Ishikawa (cell line): ENCODE data around the gene KPTN.

Experiments used
- CEBPB ChIP-seq: IDR thresholded peaks from 2 replicates; pipeline ENCODE4 v1.6.1; 2012
- CREB1 ChIP-seq: IDR thresholded peaks from 2 replicates; pipeline ENCODE4 v1.6.1; 2012; ENCODE audit warnings: low read depth
- EGR1 ChIP-seq: IDR thresholded peaks from 2 replicates; pipeline ENCODE4 v1.6.1; 2012
- EP300 ChIP-seq: IDR thresholded peaks from 2 replicates; pipeline ENCODE4 v1.6.1; 2012; ENCODE audit warnings: borderline replicate concordance
- FOXM1 ChIP-seq: IDR thresholded peaks from 2 replicates; pipeline ENCODE4 v1.6.1; 2012; ENCODE audit warnings: low read depth, borderline replicate concordance
- NFIC ChIP-seq: IDR thresholded peaks from 2 replicates; pipeline ENCODE4 v1.6.1; 2012
- RAD21 ChIP-seq: IDR thresholded peaks from 2 replicates; pipeline ENCODE4 v1.6.1; 2012; ENCODE audit warnings: low read depth
- TAF1 ChIP-seq: IDR thresholded peaks from 2 replicates; pipeline ENCODE4 v1.6.1; 2012; ENCODE audit warnings: low read depth, mild to moderate bottlenecking
- TCF12 ChIP-seq: IDR thresholded peaks from 2 replicates; pipeline ENCODE4 v1.6.1; 2012; ENCODE audit warnings: low read depth
- TEAD4 ChIP-seq: IDR thresholded peaks from 2 replicates; pipeline ENCODE4 v1.6.1; 2012
- YY1 ChIP-seq: IDR thresholded peaks from 2 replicates; pipeline ENCODE4 v1.6.1; 2012; ENCODE audit warnings: low read depth
- ZBTB7A ChIP-seq: IDR thresholded peaks from 2 replicates; pipeline ENCODE4 v1.6.1; 2012; ENCODE audit warnings: low read depth
- TF ChIP-seq, protein P1 (sequence below): IDR thresholded peaks from 2 replicates; pipeline ENCODE4 v1.6.1; 2012
- TF ChIP-seq, protein P2 (sequence below): IDR thresholded peaks from 2 replicates; pipeline ENCODE4 v1.6.1; 2012; ENCODE audit warnings: low read depth, mild to moderate bottlenecking
- TF ChIP-seq, protein P3 (sequence below): IDR thresholded peaks from 2 replicates; pipeline ENCODE4 v1.6.1; 2012

KPTN gene

DNA sequence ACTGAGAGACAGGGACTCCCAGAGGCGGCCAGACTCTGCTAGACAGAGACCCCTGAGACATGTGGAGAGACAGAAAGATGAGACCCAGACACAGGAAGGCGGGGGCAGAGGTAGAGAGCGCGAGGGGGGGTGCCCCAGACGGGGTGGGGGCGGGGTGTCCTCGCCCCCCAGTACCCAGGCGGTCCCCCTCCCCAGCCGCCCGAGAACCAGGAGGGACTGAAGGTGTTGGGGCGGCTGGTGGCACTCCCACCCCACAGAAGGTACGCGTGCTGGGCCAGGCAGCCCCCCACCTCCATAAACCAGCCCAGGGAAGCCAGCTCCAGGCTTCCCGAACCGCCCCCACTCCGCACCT, 12.7 kb downstream of the KPTN start:
- no peak for TF ChIP-seq TAF1
- TF ChIP-seq, protein P1, sequence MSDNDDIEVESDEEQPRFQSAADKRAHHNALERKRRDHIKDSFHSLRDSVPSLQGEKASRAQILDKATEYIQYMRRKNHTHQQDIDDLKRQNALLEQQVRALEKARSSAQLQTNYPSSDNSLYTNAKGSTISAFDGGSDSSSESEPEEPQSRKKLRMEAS: no peak
- TF ChIP-seq, protein P2, sequence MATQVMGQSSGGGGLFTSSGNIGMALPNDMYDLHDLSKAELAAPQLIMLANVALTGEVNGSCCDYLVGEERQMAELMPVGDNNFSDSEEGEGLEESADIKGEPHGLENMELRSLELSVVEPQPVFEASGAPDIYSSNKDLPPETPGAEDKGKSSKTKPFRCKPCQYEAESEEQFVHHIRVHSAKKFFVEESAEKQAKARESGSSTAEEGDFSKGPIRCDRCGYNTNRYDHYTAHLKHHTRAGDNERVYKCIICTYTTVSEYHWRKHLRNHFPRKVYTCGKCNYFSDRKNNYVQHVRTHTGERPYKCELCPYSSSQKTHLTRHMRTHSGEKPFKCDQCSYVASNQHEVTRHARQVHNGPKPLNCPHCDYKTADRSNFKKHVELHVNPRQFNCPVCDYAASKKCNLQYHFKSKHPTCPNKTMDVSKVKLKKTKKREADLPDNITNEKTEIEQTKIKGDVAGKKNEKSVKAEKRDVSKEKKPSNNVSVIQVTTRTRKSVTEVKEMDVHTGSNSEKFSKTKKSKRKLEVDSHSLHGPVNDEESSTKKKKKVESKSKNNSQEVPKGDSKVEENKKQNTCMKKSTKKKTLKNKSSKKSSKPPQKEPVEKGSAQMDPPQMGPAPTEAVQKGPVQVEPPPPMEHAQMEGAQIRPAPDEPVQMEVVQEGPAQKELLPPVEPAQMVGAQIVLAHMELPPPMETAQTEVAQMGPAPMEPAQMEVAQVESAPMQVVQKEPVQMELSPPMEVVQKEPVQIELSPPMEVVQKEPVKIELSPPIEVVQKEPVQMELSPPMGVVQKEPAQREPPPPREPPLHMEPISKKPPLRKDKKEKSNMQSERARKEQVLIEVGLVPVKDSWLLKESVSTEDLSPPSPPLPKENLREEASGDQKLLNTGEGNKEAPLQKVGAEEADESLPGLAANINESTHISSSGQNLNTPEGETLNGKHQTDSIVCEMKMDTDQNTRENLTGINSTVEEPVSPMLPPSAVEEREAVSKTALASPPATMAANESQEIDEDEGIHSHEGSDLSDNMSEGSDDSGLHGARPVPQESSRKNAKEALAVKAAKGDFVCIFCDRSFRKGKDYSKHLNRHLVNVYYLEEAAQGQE: no peak
- TF ChIP-seq TCF12: no peak
- TF ChIP-seq FOXM1: no peak
- TF ChIP-seq EGR1: no peak
- no peak for TF ChIP-seq CREB1
- no peak for TF ChIP-seq EP300

DNA sequence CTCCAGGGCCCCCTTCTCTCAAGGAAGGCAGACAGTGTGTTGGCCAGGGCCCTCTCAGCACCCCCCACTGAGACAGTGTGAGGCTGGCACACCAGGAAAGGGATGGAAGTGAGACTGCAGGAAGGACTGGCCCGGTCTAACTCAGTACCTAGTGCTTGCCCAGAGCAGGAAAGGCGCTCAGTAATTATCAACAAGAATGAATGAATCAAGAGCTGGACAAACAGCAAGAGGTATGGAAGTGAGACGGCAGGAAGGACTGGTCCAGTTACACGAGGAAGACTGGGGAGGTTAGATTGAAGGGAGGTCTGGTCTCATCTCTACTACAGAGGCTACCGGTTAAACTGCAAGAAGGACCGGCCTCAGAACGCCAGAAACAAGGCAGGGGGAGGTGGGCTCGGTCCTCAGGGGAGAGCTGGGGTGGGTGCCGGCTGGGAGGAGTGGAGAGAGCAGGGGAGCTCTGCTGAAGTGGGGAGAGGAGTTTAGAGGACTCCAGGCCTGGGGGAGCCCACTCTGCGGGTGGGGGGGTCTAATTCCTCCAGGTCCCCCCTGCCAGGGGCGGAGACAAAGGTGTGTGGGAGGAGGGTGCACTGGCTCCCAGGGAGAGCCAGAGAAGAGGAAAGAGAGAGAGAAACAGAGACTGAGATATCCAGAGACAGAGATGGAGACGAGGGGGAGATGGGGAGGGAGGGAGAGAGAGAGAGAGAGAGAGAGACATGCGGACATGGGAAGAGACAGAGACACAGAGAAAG, 13.4 kb downstream of the KPTN start:
- TF ChIP-seq, protein P3, sequence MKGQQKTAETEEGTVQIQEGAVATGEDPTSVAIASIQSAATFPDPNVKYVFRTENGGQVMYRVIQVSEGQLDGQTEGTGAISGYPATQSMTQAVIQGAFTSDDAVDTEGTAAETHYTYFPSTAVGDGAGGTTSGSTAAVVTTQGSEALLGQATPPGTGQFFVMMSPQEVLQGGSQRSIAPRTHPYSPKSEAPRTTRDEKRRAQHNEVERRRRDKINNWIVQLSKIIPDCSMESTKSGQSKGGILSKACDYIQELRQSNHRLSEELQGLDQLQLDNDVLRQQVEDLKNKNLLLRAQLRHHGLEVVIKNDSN: no peak
- TF ChIP-seq CREB1 (no peak), CEBPB (no peak), TEAD4 (no peak), EGR1 (no peak), YY1 (no peak), TCF12 (no peak), TAF1 (no peak), EP300 (no peak), RAD21 (no peak), NFIC (no peak), ZBTB7A (no peak)
- TF ChIP-seq, protein P1: no peak
- TF ChIP-seq, protein P2: no peak

DNA sequence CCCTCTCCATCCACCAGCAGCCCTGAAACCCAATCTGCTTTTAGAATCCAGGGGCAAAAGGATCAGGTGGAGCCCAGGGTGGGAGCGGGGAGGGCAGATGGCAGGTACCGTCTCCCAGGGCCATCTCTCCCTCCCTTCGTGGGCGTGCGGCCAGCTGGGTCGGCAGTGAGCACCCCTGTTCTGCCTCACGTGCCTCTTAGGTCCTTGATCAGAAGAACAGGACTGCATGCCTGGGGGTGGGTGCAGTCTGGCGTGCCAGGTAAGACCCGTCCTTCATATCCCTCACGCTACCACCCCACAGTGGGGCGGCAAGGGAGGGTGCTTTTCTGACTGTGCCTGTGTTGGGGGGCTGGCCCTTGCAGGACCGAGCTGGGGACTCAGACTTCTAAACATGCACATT, 14.3 kb downstream of the KPTN start:
- TF ChIP-seq, protein P3: no peak
- TF ChIP-seq TCF12 (no peak), ZBTB7A (no peak), CREB1 (no peak), EP300 (no peak)
- TF ChIP-seq, protein P1: no peak

DNA sequence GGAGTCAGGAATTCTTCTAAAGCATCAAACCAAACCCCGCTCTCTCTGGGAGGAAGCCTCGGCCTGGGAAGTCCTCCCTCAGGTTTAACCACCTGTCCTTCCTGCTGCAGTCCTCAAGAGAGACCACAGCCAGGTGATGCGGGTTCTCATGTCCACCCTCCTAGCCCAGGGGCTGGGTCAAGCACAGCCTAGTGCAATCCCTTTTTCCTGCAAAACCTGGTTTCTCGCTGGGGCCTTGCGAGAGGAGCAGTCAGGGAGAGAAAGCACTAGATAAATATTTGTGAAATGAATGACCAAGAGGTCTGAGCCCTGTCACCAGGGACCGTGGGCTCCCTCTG, 14.7 kb downstream of the KPTN start:
- TF ChIP-seq, protein P2: no peak
- no peak for TF ChIP-seq EP300
- TF ChIP-seq EGR1: no peak
- TF ChIP-seq YY1: no peak
- TF ChIP-seq ZBTB7A: no peak
- TF ChIP-seq CREB1: no peak
- no peak for TF ChIP-seq TCF12
- TF ChIP-seq, protein P3: no peak
- TF ChIP-seq, protein P1: no peak
- no peak for TF ChIP-seq CEBPB
- TF ChIP-seq RAD21: no peak
- no peak for TF ChIP-seq TEAD4
- no peak for TF ChIP-seq NFIC
